NCI-H345 treated with DMSO at 0.1 percent for 48 hours (cell line): ENCODE measurements around the gene BCL11A.
A peak's percentile ranks its signal among the peaks of the same experiment; 100 is the strongest.

Source experiments
- DNase-seq: peaks from one replicate; lab custom pipeline; 2025; ENCODE audit not compliant: unreplicated experiment; lab: John Stamatoyannopoulos, UW

Gene BCL11A

GRCh38 chr2:60487174-60487573 lies 66.3 kb downstream of the BCL11A start:
- no peak for DNase-seq

- no peak for DNase-seq
Measured at GRCh38 chr2:60486551-60486950, 66.9 kb downstream of the BCL11A start.

- DNase-seq = no peak
Measured at GRCh38 chr2:60486067-60486466, 67.4 kb downstream of the BCL11A start.

GRCh38 chr2:60485550-60485949 lies 67.9 kb downstream of the BCL11A start:
- DNase-seq = no peak

- DNase-seq = no peak
Measured at GRCh38 chr2:60485055-60485454, 68.4 kb downstream of the BCL11A start.

- DNase-seq = no peak
Measured at GRCh38 chr2:60484133-60484645, 69.3 kb downstream of the BCL11A start.

GRCh38 chr2:60483401-60483800 lies 70.1 kb downstream of the BCL11A start:
- DNase-seq = no peak

GRCh38 chr2:60482222-60482621 lies 71.2 kb downstream of the BCL11A start:
- no peak for DNase-seq

- no peak for DNase-seq
Measured at GRCh38 chr2:60481257-60481656, 72.2 kb downstream of the BCL11A start.

GRCh38 chr2:60480089-60480773 lies 73.2 kb downstream of the BCL11A start:
- no peak for DNase-seq

- no peak for DNase-seq
Measured at GRCh38 chr2:60479226-60480088, 74.0 kb downstream of the BCL11A start.

GRCh38 chr2:60478660-60479059 lies 74.8 kb downstream of the BCL11A start:
- no peak for DNase-seq

- peak; percentile 36 for DNase-seq
Measured at GRCh38 chr2:60476206-60476954, 77.1 kb downstream of the BCL11A start.

- no peak for DNase-seq
Measured at GRCh38 chr2:60475123-60475830, 78.2 kb downstream of the BCL11A start.

GRCh38 chr2:60474301-60474700 lies 79.2 kb downstream of the BCL11A start:
- DNase-seq = no peak

GRCh38 chr2:60473546-60473945 lies 79.9 kb downstream of the BCL11A start:
- DNase-seq = no peak

- no peak for DNase-seq
Measured at GRCh38 chr2:60472663-60473289, 80.7 kb downstream of the BCL11A start.

GRCh38 chr2:60472041-60472440 lies 81.4 kb downstream of the BCL11A start:
- no peak for DNase-seq

GRCh38 chr2:60470340-60470739 lies 83.1 kb downstream of the BCL11A start:
- DNase-seq = peak; percentile 5

- DNase-seq = no peak
Measured at GRCh38 chr2:60469536-60470317, 83.7 kb downstream of the BCL11A start.
